ENCODE measurements around the gene MAB21L1. TPM values are rescaled to one million over a fixed set of nuclear protein-coding genes. Genes with fewer than 3 reads are reported as not detected.

Gene MAB21L1
- total RNA-seq, 1 donor from 2014 or later: not detected

DNA sequence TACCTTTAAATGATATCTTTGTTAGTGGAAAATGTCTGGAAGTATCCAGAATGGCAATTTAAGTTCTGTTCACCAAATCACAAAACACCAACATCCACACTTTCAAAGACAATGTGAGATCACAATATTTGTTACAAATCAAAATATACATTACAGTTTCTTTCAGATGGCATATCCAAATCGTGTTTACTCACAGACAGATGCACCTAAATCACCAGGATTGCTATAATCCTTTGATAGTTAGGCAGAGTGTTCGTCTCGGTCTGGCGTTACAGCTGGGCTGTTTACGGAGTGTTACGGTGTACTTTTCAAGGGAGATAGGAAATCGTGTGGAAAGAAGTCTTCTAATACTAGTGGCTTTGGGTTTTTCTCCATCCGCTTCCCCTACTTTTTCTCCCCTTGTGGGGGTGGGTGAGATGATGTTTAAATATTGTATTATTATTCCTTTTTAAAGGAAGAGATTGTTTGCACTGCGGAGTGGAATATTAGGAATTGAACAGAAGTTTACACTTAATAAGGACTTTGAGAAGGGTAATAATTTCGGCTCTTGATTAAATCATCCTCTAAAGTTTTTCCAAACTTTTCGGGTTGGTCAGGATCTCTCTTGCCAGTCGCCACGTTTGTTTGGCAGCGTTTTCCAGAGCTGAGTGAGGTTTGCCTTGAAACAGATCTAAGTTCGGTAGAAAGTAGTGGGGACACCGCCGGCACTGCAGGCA, 1.8 kb downstream of the MAB21L1 start:
- Mint-ChIP-seq H3K4me1 (peaks cover 26% of the 10 kb centered on the region), H3K27me3 (peaks cover 86% of the 10 kb centered on the region), H3K4me3 (peak overlapping the region; percentile 76), H3K27ac (peak overlapping the region; percentile 12), H3K36me3 (ENCODE audit: low read depth) (peaks cover 7% of the 10 kb centered on the region), H3K9me3 (peaks cover 26% of the 10 kb centered on the region)
- intact Hi-C loops (cut with micrococcal nuclease): loop anchor here (10.0 kb wide), 1 partner anchor 530 kb away; the partner anchor contains the start of gene NBEA
- DNase-seq: no peak

DNA sequence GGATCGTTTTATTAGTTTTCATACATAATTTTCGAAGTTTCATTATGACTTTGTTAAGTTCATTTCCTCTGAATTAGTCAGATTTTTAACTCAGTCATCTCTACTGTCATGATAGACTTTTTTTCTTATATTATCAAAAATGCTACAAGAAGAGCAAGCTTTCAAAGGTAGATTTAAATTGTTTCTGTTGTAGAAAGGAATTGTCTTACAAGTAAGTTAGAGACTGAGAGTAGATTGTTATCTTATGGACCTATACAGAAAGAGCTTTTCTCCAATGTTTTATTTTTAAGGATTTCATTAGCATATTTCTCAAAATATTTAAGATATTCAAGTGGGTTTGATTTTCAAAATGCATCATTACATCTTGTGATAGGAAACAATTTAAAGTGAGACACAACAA, 2.7 kb downstream of the MAB21L1 start:
- DNase-seq: no peak
- Mint-ChIP-seq H3K4me1 (peaks cover 26% of the 10 kb centered on the region), H3K9me3 (peaks cover 26% of the 10 kb centered on the region), H3K36me3 (ENCODE audit: low read depth) (peaks cover 7% of the 10 kb centered on the region), H3K27ac (no peak overlapping the region), H3K4me3 (no peak overlapping the region), H3K27me3 (peaks cover 84% of the 10 kb centered on the region)
- intact Hi-C loops (cut with micrococcal nuclease): loop anchor here (10.0 kb wide), 1 partner anchor 529 kb away; the partner anchor contains the start of gene NBEA

DNA sequence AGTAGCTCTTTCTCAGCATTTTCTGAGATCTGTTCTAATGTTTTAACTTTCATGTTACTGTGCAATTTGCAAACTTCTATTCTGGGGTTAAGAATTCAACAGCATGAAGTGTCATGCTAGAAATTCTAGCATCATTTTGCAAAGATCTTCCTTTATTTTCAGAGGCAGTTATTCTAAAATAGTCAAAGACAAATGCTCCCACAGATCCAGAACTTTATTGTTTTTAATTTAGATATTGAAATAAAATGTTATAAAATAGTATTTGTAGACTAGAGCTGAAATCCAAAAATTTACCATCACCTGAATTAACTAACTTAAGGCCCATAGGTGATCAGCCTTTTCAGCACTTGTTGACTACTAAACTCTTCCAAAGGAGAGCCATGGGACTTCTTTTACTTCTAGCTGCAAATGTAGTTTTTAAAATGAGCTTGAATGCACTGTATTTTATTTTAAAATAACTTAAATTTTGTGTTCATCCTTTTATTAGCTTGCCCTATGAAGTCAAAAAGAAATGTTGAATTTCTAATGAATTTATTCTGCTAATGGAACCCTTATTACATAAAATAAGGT, 3.2 kb downstream of the MAB21L1 start:
- no peak overlapping the region for H3K4me3 Mint-ChIP-seq
- no peak for DNase-seq
- peaks cover 26% of the 10 kb centered on the region for H3K9me3 Mint-ChIP-seq
- H3K27ac Mint-ChIP-seq: no peak overlapping the region
- peaks cover 26% of the 10 kb centered on the region for H3K4me1 Mint-ChIP-seq
- H3K36me3 Mint-ChIP-seq (ENCODE audit: low read depth): peaks cover 7% of the 10 kb centered on the region
- H3K27me3 Mint-ChIP-seq: peaks cover 82% of the 10 kb centered on the region
- intact Hi-C loops (cut with micrococcal nuclease): loop anchor here (10.0 kb wide), 1 partner anchor 528 kb away; the partner anchor contains the start of gene NBEA

DNA sequence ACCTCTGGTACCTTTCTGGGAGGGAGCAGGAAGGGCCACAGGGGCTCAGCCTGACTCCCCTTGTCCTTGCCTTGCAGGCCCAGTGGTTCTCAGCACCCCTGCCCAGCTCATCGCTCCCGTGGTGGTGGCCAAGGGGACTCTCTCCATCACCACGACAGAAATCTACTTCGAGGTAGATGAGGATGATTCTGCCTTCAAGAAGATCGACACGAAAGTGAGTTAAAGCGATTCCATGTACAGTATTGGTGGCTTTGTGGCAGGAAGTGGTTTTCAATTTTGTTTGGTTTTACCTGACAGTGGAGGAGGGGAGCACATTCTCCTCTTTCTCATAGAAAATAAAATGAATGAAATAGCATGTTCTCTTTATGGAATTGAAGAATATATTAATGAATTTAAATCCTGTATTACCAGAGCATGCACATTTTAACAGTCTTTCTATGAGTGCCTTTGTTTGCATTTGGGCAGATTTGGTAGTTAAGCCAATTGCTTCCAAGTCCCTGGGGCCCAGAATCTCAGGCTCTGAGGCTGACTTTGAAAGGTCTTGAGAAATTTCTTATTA, 4.1 kb downstream of the MAB21L1 start:
- intact Hi-C loops (cut with micrococcal nuclease): loop anchor here (10.0 kb wide), 1 partner anchor 528 kb away; the partner anchor contains the start of gene NBEA
- Mint-ChIP-seq H3K9me3 (peaks cover 26% of the 10 kb centered on the region), H3K4me1 (peaks cover 26% of the 10 kb centered on the region), H3K36me3 (ENCODE audit: low read depth) (peaks cover 7% of the 10 kb centered on the region), H3K27me3 (peaks cover 76% of the 10 kb centered on the region), H3K4me3 (no peak overlapping the region), H3K27ac (no peak overlapping the region)
- peak; percentile 55 for DNase-seq

DNA sequence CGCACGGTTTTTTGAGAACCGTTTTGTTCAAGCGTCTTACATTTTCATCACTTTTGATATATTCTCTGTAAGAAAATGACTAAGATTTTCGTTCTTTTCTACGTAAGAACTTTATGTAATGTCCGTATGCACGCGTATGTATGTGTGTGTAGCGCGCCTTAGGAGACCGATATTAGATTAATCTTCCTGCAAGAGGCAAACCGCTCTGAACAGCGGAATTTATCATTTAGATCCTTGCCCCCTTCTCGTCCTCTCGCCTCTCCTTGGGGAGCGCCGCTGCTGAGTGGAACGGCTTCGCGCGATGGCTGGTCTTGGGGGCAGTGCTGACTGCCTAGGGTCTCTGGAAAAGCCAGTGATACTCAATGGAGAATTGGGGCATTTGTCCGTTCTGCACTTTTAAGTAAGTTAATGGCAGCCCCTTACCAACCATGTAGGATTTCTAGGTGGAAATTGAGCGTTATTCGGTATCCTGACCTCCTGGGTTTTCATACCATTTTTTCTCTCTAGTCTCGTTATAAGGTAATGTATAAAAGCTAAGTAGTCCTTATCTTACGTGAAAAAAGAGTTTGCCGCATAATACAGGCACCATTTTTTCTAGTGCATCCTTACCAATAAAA, 4.7 kb downstream of the MAB21L1 start:
- H3K4me1 Mint-ChIP-seq: peaks cover 21% of the 10 kb centered on the region
- peak; percentile 57 for DNase-seq
- no peak overlapping the region for H3K4me3 Mint-ChIP-seq
- H3K9me3 Mint-ChIP-seq: peaks cover 26% of the 10 kb centered on the region
- no peak overlapping the region for H3K27ac Mint-ChIP-seq
- peaks cover 7% of the 10 kb centered on the region for H3K36me3 Mint-ChIP-seq (ENCODE audit: low read depth)
- intact Hi-C loops (cut with micrococcal nuclease): loop anchor here (10.0 kb wide), 1 partner anchor 527 kb away; the partner anchor contains the start of gene NBEA
- H3K27me3 Mint-ChIP-seq: peaks cover 70% of the 10 kb centered on the region

DNA sequence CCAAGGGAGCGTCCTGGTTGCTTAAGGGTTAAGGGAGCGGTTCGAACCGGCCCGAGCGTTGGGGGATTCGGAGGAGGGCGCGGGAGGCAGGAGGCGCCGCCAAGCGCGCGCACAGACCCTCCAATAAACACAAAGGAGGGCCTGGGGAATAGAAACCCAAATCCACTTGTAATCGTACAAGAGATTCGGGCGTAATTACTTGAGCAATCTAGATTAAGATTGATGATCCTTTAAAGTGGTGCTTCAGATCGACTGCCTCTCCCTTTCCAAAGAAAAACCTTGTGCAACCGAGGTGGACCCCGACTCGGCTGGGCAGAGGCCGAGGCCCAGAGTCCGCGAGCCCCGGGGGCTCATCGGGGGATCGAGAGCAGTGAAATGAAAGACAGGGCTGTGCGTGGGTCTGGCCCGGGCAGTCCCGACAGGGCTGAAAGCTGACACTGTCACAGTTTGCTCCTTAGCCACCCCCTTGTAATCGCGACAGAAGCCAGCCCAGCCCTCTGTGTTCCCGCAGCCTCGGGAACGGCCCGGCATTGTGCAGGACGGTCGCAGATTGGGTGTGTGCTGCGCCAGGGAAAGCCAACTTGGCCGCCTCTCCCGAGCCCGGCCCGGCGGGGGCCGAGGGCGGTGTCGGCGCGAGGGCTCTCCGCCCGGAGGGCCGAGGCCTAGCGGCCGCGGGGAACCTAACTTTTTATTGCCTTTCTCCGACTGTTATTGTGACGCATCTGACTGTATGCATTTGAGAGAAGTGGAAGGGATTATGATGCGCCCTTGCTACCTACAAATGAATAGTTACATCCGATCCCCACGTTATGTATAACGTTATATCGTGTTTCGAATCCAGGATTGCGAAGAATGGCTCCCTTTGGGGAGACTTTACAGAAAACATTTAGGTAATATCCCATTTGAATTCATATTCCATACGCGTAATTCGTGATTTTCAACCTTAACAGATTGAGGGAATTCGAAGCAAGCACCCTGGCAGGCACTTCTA, 5.5 kb downstream of the MAB21L1 start:
- peaks cover 7% of the 10 kb centered on the region for H3K36me3 Mint-ChIP-seq (ENCODE audit: low read depth)
- peaks cover 62% of the 10 kb centered on the region for H3K27me3 Mint-ChIP-seq
- peaks cover 14% of the 10 kb centered on the region for H3K4me1 Mint-ChIP-seq
- peak overlapping the region; percentile 34 for H3K27ac Mint-ChIP-seq
- intact Hi-C loops (cut with micrococcal nuclease): loop anchor here (1.0 to 10.0 kb wide), 2 partner anchors 8 to 526 kb away; partner anchors contain the start of gene NBEA
- H3K9me3 Mint-ChIP-seq: peaks cover 26% of the 10 kb centered on the region
- DNase-seq: no peak
- H3K4me3 Mint-ChIP-seq: peak overlapping the region; percentile 37

DNA sequence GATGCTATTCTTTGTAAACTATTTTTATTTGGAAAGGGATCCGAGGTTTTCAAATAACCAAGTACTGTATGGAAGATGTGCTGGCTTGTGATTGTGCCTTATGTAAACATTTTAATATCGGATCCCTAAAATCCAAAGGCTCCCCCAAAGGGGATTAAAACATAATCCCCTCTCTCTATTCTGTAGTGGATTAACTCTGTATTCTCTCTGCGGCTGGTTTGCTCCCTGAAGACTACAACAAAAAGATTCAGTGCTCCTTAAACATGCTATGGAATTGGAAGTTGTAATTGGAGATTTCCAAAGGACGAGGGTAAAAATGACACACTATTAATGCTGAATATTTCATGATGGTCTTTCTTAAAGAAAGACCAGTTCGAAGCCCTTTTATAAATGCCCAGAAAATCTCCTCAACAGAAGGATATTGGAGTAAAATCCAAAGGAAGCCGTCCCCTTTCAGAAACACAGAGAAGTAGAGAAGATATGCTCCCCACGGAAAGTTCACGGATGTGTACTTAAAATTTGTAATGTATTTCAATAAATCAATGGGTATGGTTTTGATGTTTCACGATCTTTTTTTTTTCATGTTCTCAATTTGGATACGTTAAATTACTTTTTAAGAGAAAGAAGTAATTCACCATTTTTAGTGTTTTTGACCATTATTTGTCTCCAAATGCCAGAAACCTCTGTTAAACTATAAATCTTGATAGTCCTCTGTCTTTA, 6.5 kb downstream of the MAB21L1 start:
- H3K4me3 Mint-ChIP-seq: no peak overlapping the region
- H3K27ac Mint-ChIP-seq: no peak overlapping the region
- peaks cover 4% of the 10 kb centered on the region for H3K4me1 Mint-ChIP-seq
- H3K36me3 Mint-ChIP-seq (ENCODE audit: low read depth): peaks cover 4% of the 10 kb centered on the region
- intact Hi-C loops (cut with micrococcal nuclease): loop anchor here (1.0 to 10.0 kb wide), 2 partner anchors 9 to 525 kb away; partner anchors contain the start of gene NBEA
- H3K9me3 Mint-ChIP-seq: peaks cover 25% of the 10 kb centered on the region
- no peak for DNase-seq
- peaks cover 52% of the 10 kb centered on the region for H3K27me3 Mint-ChIP-seq

DNA sequence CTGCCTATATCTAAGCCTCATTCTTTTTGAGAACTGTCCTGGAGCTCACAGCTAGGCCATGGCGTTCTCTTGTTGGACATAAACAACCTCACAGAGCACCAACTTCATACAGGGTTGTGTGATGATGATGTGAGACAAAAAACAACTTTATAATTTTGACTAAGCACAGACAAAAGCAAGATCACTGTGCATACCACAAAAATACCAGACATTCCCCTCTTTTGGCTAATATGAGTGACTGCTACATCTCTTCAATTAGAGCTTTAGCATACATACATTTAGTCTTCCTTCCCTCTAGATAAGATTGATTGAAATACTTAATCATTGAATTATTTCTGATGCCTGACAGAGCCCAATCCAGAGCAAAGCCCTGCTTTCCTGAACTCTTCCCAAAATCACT, 8.3 kb downstream of the MAB21L1 start:
- intact Hi-C loops (cut with micrococcal nuclease): no loop called here
- Mint-ChIP-seq H3K27ac (no peak overlapping the region), H3K4me1 (peaks cover 2% of the 10 kb centered on the region), H3K27me3 (peaks cover 43% of the 10 kb centered on the region), H3K4me3 (no peak overlapping the region), H3K36me3 (ENCODE audit: low read depth) (peaks cover 4% of the 10 kb centered on the region), H3K9me3 (peaks cover 19% of the 10 kb centered on the region)
- no peak for DNase-seq

DNA sequence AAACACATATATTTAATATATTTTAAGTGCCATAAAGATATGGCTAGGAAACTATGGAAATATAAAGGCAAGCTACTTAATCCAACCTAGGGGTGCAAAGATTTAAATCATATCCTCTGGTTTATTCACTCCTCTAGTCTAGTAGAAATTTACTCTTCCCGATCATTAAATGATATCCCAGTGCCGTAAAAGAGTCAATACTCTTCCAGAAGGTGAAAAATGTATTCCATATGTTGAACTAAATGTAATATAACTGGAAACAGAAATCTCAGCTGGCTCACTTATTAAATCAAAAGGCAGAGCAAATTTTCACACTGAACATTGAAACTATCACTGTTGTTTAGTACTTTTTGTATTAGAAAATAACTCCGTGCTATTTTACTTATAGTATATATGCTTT, 11.1 kb downstream of the MAB21L1 start:
- no peaks in the 10 kb centered on the region for H3K4me1 Mint-ChIP-seq
- H3K9me3 Mint-ChIP-seq: peaks cover 6% of the 10 kb centered on the region
- intact Hi-C loops (cut with micrococcal nuclease): no loop called here
- no peak overlapping the region for H3K27ac Mint-ChIP-seq
- no peak overlapping the region for H3K4me3 Mint-ChIP-seq
- peaks cover 3% of the 10 kb centered on the region for H3K36me3 Mint-ChIP-seq (ENCODE audit: low read depth)
- H3K27me3 Mint-ChIP-seq: peaks cover 21% of the 10 kb centered on the region
- DNase-seq: no peak

DNA sequence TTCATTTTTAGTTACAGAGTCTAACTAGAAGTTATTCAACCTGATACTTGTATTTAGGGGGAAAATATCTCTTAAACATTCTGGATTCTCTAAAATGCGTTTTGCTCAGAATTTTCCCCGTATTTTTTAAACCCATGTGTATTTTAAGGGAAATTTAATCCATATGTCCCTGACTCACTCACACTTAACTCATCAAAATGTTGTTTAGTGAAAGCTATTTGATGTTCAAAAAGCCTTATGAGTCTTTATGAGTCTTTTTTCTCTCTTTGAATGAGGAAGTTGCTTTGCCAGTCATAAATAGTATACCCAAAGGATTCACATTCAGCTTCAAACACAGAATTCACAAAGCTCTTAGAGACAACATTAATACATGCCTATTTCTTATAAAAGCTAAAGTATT, 16.4 kb downstream of the MAB21L1 start:
- H3K4me3 Mint-ChIP-seq: no peak overlapping the region
- no peak for DNase-seq
- H3K36me3 Mint-ChIP-seq (ENCODE audit: low read depth): no peaks in the 10 kb centered on the region
- intact Hi-C loops (cut with micrococcal nuclease): no loop called here
- H3K27me3 Mint-ChIP-seq: peaks cover 3% of the 10 kb centered on the region
- no peaks in the 10 kb centered on the region for H3K9me3 Mint-ChIP-seq
- H3K4me1 Mint-ChIP-seq: no peaks in the 10 kb centered on the region
- H3K27ac Mint-ChIP-seq: no peak overlapping the region

DNA sequence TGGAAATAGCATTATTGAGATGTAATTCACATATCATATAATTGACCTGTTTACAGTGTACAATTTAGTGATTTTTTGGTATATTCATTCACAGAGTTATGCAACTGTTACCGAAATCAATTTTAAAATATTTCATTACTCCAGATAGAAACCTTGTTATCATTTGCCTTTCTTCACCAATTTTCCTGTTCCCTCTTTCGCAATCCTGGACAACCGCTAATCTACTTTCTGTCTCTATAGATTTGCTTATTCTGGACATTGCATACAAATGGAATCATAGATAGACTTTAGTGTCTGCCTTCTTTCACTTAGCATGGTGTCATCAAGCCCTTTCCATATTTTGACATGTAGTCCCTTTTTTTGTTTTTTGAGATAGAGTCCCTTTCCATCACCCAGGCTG, 19.2 kb downstream of the MAB21L1 start:
- H3K36me3 Mint-ChIP-seq (ENCODE audit: low read depth): no peaks in the 10 kb centered on the region

DNA sequence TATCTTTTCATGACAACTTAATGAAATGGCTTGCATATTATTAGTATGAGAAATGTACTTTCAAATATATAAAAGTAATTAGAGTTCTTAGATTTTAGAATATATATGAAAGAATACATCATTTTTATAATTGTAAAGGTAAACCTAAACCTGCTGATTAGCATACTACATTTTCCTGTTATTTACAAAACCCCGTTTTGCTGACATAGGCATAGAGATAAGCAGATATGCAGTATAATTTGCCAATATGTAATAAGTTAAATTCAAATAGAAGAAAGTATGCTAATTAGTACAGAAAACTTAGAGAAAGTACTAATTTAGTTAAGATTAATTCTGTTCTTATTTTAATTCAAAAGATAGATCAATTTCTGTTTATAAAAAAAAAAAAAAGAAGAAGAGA, 21.5 kb downstream of the MAB21L1 start:
- Mint-ChIP-seq H3K9me3 (no peaks in the 10 kb centered on the region), H3K4me3 (no peak overlapping the region), H3K27me3 (no peaks in the 10 kb centered on the region), H3K27ac (no peak overlapping the region), H3K4me1 (no peaks in the 10 kb centered on the region), H3K36me3 (ENCODE audit: low read depth) (no peaks in the 10 kb centered on the region)
- intact Hi-C loops (cut with micrococcal nuclease): no loop called here
- DNase-seq: no peak

More for the DNA sequence above, 19.2 kb downstream of the MAB21L1 start:
- H3K27me3 Mint-ChIP-seq: no peaks in the 10 kb centered on the region
- no peaks in the 10 kb centered on the region for H3K4me1 Mint-ChIP-seq
- H3K4me3 Mint-ChIP-seq: no peak overlapping the region
- no peak overlapping the region for H3K27ac Mint-ChIP-seq
- intact Hi-C loops (cut with micrococcal nuclease): no loop called here
- DNase-seq: no peak
- no peaks in the 10 kb centered on the region for H3K9me3 Mint-ChIP-seq

Data from activated CD4-positive, alpha-beta T cell treated with anti-CD3 and anti-CD28 coated beads, Interleukin-2, amount 10 ng/mL, durations not matched to agents 24 days and 14 days (primary cell).